Ectodermal cell (in vitro differentiated cells): ENCODE measurements around the gene RAD23B.

ENCODE experiments used
- H3K27ac ChIP-seq: 2 replicates; pipeline ENCODE4 v1.7.0; 2013; ENCODE audit warnings: mild to moderate bottlenecking, low read depth, low read length; ENCODE audit not compliant: insufficient read depth, poor library complexity, severe bottlenecking
- H3K27me3 ChIP-seq: 2 replicates; pipeline ENCODE4 v1.7.0; 2013; ENCODE audit warnings: mild to moderate bottlenecking, low read length; ENCODE audit not compliant: insufficient read depth, control insufficient read depth, poor library complexity, severe bottlenecking
- H3K36me3 ChIP-seq: one replicate; pipeline ENCODE4 v1.7.0; 2013; ENCODE audit warnings: low read length; ENCODE audit not compliant: control insufficient read depth, insufficient read depth
- H3K4me1 ChIP-seq: one replicate; pipeline ENCODE4 v1.7.0; 2013; ENCODE audit warnings: low read length; ENCODE audit not compliant: control insufficient read depth, insufficient read depth
- H3K4me3 ChIP-seq: 2 replicates; pipeline ENCODE4 v1.7.0; 2013; ENCODE audit warnings: low read depth, low read length, control low read depth; ENCODE audit not compliant: insufficient read depth
- H3K9me3 ChIP-seq: 2 replicates; pipeline ENCODE4 v1.7.0; 2013; ENCODE audit warnings: mild to moderate bottlenecking, low read length, moderate library complexity; ENCODE audit not compliant: control insufficient read depth
- WGBS, 2 experiments: methylation state at CpG; one replicate each; pipeline ENCODE4 v1.1.7; 2013; ENCODE audit warnings: missing lambda C conversion rate in 2 of 2; 5-methylcytosine and 5-hydroxymethylcytosine counted together

The RAD23B gene

DNA sequence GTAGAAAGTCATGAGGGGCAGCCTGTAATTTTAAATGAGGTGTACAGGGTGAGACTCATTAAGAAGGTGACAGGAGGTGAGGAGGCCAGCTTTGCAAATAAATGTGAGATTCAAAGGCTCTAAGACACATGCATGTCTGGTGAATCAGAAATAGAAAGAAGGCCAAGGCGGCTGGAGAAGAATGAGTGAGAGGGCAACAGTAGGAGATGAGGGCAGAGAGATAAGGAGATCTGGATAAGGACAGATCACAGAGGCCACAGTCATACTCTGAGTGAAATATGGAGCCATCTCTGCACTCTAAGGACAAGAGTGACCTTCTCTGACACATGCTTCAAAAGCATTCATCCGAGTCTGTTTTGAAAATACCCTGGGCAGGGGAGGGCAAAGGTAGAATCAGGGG is 90.7 kb downstream of the RAD23B start:
- H3K9me3 ChIP-seq: no peaks in the 10 kb centered on the region
- H3K27ac ChIP-seq: no peak overlapping the region
- no peaks in the 10 kb centered on the region for H3K4me1 ChIP-seq
- no peaks in the 10 kb centered on the region for H3K36me3 ChIP-seq
- H3K27me3 ChIP-seq: no peaks in the 10 kb centered on the region
- no peak overlapping the region for H3K4me3 ChIP-seq
- 94 to 97% methylated on average over 2 of the region's 2 CpGs for WGBS, 2 experiments

DNA sequence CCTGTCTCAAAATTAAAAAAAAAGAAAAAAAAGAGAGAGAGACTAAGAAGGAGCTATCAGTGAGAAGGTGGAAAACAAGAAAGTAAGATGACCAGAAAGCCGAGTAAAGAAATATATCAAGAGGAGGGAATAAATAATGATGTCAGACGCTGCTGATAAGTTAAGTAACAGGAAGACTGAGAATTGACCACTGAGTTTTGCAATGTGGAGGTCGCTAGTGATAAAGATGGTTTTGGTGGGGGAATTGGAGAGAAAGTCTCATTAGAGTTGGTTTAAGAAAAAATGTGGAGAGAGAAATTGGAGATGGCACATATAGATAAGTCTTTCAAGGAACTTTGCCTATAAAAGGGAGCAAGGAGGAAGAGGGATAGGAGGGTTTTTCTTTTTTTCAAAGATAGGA is 91.9 kb downstream of the RAD23B start:
- Histone ChIP-seq H3K4me1 (no peaks in the 10 kb centered on the region), H3K27ac (no peak overlapping the region), H3K9me3 (no peaks in the 10 kb centered on the region), H3K27me3 (no peaks in the 10 kb centered on the region), H3K36me3 (no peaks in the 10 kb centered on the region), H3K4me3 (no peak overlapping the region)
- 92 to 94% methylated on average over 3 of the region's 3 CpGs for WGBS, 2 experiments

DNA sequence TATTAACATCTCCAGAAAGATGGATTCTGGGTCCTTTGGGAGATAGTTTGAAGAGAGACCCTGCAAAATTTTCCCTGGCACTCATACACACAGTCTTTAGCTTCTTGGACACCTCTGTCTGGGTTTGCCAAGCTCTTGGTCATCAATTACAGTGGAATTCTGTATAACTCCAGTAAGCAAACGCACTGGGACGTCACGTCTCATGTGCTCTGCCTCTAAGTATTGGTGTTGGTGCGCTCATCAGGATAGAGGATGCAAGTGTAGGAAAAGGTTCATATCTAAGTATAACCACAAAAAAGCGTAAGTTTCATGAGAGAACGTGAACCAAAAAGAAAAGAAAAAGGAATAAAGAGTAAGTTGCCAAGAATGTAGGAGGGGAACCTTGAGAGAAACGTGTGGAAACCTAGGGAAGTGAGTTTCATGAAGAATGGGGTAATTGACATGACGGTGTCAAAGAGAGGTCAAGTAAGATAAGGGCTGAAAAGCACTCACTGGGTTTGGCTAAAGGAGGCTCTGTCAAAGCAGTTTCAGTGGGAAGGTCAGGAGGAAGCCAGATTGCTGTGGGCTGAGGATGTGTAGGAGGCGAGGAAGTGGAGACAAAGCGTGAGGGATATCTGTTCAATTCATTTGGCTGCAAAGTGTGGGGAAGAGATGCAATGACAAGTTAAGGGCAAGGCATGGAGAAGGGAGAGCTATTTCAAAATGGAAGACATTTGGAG is 92.7 kb downstream of the RAD23B start:
- Histone ChIP-seq H3K27me3 (no peaks in the 10 kb centered on the region), H3K4me1 (no peaks in the 10 kb centered on the region), H3K9me3 (no peaks in the 10 kb centered on the region), H3K4me3 (no peak overlapping the region), H3K27ac (no peak overlapping the region), H3K36me3 (no peaks in the 10 kb centered on the region)
- WGBS, 2 experiments: 91 to 93% methylated on average over 10 of the region's 10 CpGs

DNA sequence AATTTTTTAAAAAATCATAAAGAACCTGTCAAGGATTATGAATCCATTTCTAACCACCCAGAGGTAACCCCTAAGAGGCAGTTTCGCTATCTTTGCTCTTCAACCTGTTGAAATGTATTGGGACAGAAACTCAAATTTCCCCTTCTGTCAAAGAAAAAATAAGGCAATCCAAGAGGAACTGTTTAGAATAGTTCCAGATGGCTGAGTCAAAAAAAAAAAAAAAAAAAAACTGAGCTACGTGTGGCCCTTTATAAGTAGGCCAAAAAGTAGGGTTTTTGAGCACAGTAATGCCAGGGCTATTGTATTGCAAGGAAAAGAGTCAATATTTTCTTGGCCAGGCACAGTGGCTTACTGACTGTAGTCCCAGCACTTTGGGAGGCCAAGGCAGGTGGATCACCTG is 94.9 kb downstream of the RAD23B start:
- Histone ChIP-seq H3K4me1 (no peaks in the 10 kb centered on the region), H3K27me3 (no peaks in the 10 kb centered on the region), H3K27ac (no peak overlapping the region), H3K9me3 (no peaks in the 10 kb centered on the region), H3K36me3 (no peaks in the 10 kb centered on the region), H3K4me3 (no peak overlapping the region)
- WGBS, 2 experiments: 86 to 91% methylated on average over 1 to 2 of the region's 2 CpGs
